Psoas muscle (tissue), 8 donors: ENCODE measurements around the gene AIF1L. TPM values are rescaled to one million over a fixed set of nuclear protein-coding genes. Genes with fewer than 3 reads are reported as not detected.
A peak's percentile ranks its signal among the peaks of the same experiment; 100 is the strongest.

ENCODE experiments used
- ATAC-seq, 4 donors: fragments of 200-7000 bp; cut with Tn5 transposase; one replicate each; pipeline ENCODE4 v1.9.1; 2020; ENCODE audit warnings: moderate library complexity in 3 of 4, mild to moderate bottlenecking in 2 of 4
- DNase-seq, 2 donors: peaks; one replicate each; pipeline ENCODE4 v3.0.0-alpha.2; 2020
- H3K27ac ChIP-seq: fragments of 200-600 bp; one replicate; pipeline ENCODE4 v1.8.0; 2022
- H3K27me3 ChIP-seq, 3 donors: fragments of 200-600 bp in 1 of 3; one replicate each; pipeline versions ENCODE4 v1.6.1 to v1.8.0; 2013 to 2022; ENCODE audit warnings: low read length in 2 of 3, mild to moderate bottlenecking in 2 of 3, moderate library complexity in 1 of 3; ENCODE audit not compliant: insufficient read depth in 3 of 3
- H3K36me3 ChIP-seq, 2 donors: fragments of 200-600 bp in 1 of 2; one replicate each; pipeline versions ENCODE4 v1.6.1 to v1.8.0; 2013 to 2022; ENCODE audit warnings: low read depth in 1 of 2, mild to moderate bottlenecking in 1 of 2, moderate library complexity in 1 of 2; ENCODE audit not compliant: insufficient read depth in 1 of 2
- H3K4me1 ChIP-seq: fragments of 200-600 bp; one replicate; pipeline ENCODE4 v1.8.0; 2022
- H3K4me3 ChIP-seq: fragments of 200-600 bp; one replicate; pipeline ENCODE4 v1.8.0; 2022; ENCODE audit warnings: mild to moderate bottlenecking
- H3K9me3 ChIP-seq: fragments of 200-600 bp; one replicate; pipeline ENCODE4 v1.8.0; 2022
- CTCF ChIP-seq: fragments of 200-600 bp; IDR thresholded peaks from one replicate; pipeline ENCODE4 v1.8.0; 2022; ENCODE audit warnings: antibody characterized with exemption
- WGBS, 3 donors: extraction: QIAGEN DNeasy Blood & Tissue Kit; methylation state at CpG; one replicate each; pipeline versions ENCODE4 v1.1.6 to v1.1.7; 2013; 5-methylcytosine and 5-hydroxymethylcytosine counted together
- intact Hi-C, 2 donors: fragments of 100-400 bp; cut with DNase I; formaldehyde crosslinking; loops; one replicate each; pipeline versions ENCODE4 v1.11.0 to v1.14.2; 2022
- polyA plus RNA-seq, 3 donors: library from polyadenylated mRNA; stranded (reverse); fragments of 200-250 nt; gene quantifications; one replicate each; pipeline ENCODE4 v1.2.3, GENCODE V29; 2013
- total RNA-seq, 4 donors: library from RNA; stranded (reverse); fragmentation: NEBNext Ultra II Directional in 2 of 4; extraction: Animal tissue kit (Norgen Biotek cat#: 25700) in 2 of 4; gene quantifications; one replicate each; pipeline versions ENCODE4 v1.2.1 to v1.2.4, GENCODE V29; 2021 to 2023
- donor health status: healthy with polysubstance abuse.
- donor health status: DM: no; HTN: no; CAD: no; lungs with moderate emphysema.
- donor health status: Bipolar disorder and iron deficiency.
- donor health status: healthy.
- donor health status: DM: yes; HTN: yes; CAD: no.
- donor health status: DM: no; HTN: no; CAD: no.
- donor health status: DM: no; HTN: no; CAD: no.
- donor health status: DM: yes; HTN: yes; CAD: no.

The AIF1L gene
- total and polyA plus RNA-seq, 7 donors: 3.7 to 12.2 (median 11.0) TPM

DNA sequence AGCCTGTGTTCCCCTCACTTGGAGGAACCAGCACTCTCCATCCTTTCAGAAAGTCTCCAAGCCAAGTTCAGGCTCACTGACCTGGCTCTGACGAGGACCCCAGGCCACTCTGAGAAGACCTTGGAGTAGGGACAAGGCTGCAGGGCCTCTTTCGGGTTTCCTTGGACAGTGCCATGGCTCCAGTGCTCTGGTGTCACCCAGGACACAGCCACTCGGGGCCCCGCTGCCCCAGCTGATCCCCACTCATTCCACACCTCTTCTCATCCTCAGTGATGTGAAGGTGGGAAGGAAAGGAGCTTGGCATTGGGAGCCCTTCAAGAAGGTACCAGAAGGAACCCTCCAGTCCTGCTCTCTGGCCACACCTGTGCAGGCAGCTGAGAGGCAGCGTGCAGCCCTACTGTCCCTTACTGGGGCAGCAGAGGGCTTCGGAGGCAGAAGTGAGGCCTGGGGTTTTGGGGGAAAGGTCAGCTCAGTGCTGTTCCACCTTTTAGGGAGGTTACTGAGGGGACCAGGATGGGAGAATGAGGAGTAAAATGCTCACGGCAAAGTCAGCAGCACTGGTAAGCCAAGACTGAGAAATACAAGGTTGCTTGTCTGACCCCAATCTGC, 24.4 kb downstream of the AIF1L start:
- H3K9me3 ChIP-seq: no peaks in the 10 kb centered on the region
- WGBS, 3 donors: 86 to 89% (median 88%) methylated on average over 7 of the region's 7 CpGs
- DNase-seq (no peak), ATAC-seq (no peak)
- no peak overlapping the region for H3K27ac ChIP-seq
- H3K4me3 ChIP-seq: no peak overlapping the region
- peaks cover 0 to 6% (median 0%) of the 10 kb centered on the region in 3 donors for H3K27me3 ChIP-seq
- no peak for TF ChIP-seq CTCF
- intact Hi-C loops: no loop called here
- peaks cover 5% of the 10 kb centered on the region for H3K4me1 ChIP-seq
- no peaks in the 10 kb centered on the region for H3K36me3 ChIP-seq

GRCh38 chr9:131121346-131121745, 25.0 kb downstream of the AIF1L start:
- intact Hi-C loops: no loop called here
- H3K4me1 ChIP-seq: peaks cover 9% of the 10 kb centered on the region
- peaks cover 0 to 6% (median 0%) of the 10 kb centered on the region in 3 donors for H3K27me3 ChIP-seq
- H3K9me3 ChIP-seq: no peaks in the 10 kb centered on the region
- no peaks in the 10 kb centered on the region for H3K36me3 ChIP-seq
- no peak for TF ChIP-seq CTCF
- H3K27ac ChIP-seq: no peak overlapping the region
- ATAC-seq: no peak
- 84 to 90% (median 90%) methylated on average over 2 of the region's 2 CpGs for WGBS, 3 donors
- DNase-seq: no peak
- H3K4me3 ChIP-seq: no peak overlapping the region

DNA sequence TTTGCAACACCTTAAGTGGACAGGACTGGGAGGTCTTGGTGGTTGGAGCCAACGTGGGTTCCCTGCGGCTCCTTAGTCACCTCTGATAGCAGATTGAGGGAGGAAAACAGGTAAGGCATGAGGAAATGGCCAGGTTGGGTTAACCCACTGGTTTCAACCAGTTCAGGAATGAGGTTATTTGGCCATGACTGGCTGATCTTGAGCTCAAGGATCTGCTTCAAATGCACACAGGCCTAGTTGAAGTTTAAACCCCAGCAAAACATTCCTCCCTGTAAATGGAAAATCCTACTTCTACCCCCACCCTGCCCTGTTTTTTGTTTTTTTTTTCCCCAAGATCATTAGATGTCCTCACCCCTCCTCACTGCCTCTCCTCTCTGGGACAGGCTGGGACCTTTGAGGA, 25.8 kb downstream of the AIF1L start:
- Histone ChIP-seq H3K4me1 (peaks cover 13% of the 10 kb centered on the region), H3K27me3 (peaks cover 0 to 4% (median 0%) of the 10 kb centered on the region in 3 donors), H3K27ac (no peak overlapping the region), H3K36me3 (peaks cover 0 to 4% of the 10 kb centered on the region in 2 donors), H3K4me3 (no peak overlapping the region), H3K9me3 (no peaks in the 10 kb centered on the region)
- intact Hi-C loops: no loop called here
- DNase-seq (no peak), ATAC-seq (no peak)
- 83 to 88% (median 86%) methylated on average over 2 of the region's 2 CpGs for WGBS, 3 donors
- no peak for TF ChIP-seq CTCF

- no peaks in the 10 kb centered on the region for H3K27me3 ChIP-seq
- no peaks in the 10 kb centered on the region for H3K9me3 ChIP-seq
- no peak for TF ChIP-seq CTCF
- peak overlapping the region; percentile 100 for H3K4me3 ChIP-seq
- H3K4me1 ChIP-seq: peaks cover 17% of the 10 kb centered on the region
- peaks cover 5 to 32% of the 10 kb centered on the region in 2 donors for H3K36me3 ChIP-seq
- ATAC-seq (peak in 2 of 4 donors; percentile 6 to 8), DNase-seq (no peak)
- 0 to 2% (median 1%) methylated on average over 7 of the region's 7 CpGs for WGBS, 3 donors
- intact Hi-C loops: loop anchor here in 1 of 2 donors (2.0 kb wide), 1 partner anchor 68 kb away; no protein-coding TSS in a partner anchor
- peak overlapping the region; percentile 90 for H3K27ac ChIP-seq
These were observed 28.6 kb downstream of the AIF1L start for GRCh38 chr9:131125038-131125287.
